Fibroblast of mammary gland (primary cell): ENCODE data around the gene LTV1.

ENCODE experiments used
- DNase-seq: peaks from one replicate; pipeline ENCODE4 v3.0.0-alpha.2; 2010; ENCODE audit warnings: low read depth
- H3K4me3 ChIP-seq: 2 replicates; pipeline ENCODE4 v1.5.1; 2011; ENCODE audit warnings: low read depth, mild to moderate bottlenecking, low read length, moderate library complexity; ENCODE audit not compliant: control insufficient read depth
- TF ChIP-seq, protein P1 (sequence below): conservative IDR thresholded peaks from 2 replicates; pipeline ENCODE4 v1.5.1; 2011; ENCODE audit warnings: low read depth, low read length, inconsistent platforms; ENCODE audit not compliant: control insufficient read depth, insufficient read depth

The LTV1 gene

GRCh38 chr6:143896126-143896860, 53.2 kb downstream of the LTV1 start:
- TF ChIP-seq, protein P1, sequence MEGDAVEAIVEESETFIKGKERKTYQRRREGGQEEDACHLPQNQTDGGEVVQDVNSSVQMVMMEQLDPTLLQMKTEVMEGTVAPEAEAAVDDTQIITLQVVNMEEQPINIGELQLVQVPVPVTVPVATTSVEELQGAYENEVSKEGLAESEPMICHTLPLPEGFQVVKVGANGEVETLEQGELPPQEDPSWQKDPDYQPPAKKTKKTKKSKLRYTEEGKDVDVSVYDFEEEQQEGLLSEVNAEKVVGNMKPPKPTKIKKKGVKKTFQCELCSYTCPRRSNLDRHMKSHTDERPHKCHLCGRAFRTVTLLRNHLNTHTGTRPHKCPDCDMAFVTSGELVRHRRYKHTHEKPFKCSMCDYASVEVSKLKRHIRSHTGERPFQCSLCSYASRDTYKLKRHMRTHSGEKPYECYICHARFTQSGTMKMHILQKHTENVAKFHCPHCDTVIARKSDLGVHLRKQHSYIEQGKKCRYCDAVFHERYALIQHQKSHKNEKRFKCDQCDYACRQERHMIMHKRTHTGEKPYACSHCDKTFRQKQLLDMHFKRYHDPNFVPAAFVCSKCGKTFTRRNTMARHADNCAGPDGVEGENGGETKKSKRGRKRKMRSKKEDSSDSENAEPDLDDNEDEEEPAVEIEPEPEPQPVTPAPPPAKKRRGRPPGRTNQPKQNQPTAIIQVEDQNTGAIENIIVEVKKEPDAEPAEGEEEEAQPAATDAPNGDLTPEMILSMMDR: no peak
- no peak for DNase-seq
- H3K4me3 ChIP-seq: no peak overlapping the region

DNA sequence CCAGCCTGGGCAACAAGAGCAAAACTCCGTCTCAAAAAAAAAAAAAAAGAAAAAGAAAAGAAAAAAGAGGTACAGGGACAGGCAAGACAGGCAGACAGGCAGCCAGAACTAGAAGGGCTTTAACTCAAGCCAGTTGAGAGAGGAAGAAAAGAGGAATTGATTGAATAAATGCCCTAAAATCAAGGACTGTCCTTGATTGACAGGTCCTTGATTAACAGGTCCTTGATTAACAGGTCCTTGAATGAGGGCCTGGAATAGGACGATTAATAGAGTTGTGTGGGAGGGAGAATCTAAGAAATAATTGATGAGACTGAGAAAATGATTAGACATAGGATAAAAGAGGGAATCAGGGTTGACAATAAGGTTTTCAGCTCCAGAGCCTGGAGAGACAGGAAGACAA, 57.2 kb downstream of the LTV1 start:
- TF ChIP-seq, protein P1: no peak

GRCh38 chr6:143901885-143902750, 59.0 kb downstream of the LTV1 start:
- TF ChIP-seq, protein P1: no peak
- DNase-seq: peak; percentile 21
- H3K4me3 ChIP-seq: no peak overlapping the region

More for the DNA sequence above, 57.2 kb downstream of the LTV1 start:
- H3K4me3 ChIP-seq: no peak overlapping the region
- DNase-seq: no peak

- DNase-seq: no peak
- TF ChIP-seq, protein P1: no peak
- H3K4me3 ChIP-seq: no peak overlapping the region
Observed at GRCh38 chr6:143902827-143903226, 59.7 kb downstream of the LTV1 start.

DNA sequence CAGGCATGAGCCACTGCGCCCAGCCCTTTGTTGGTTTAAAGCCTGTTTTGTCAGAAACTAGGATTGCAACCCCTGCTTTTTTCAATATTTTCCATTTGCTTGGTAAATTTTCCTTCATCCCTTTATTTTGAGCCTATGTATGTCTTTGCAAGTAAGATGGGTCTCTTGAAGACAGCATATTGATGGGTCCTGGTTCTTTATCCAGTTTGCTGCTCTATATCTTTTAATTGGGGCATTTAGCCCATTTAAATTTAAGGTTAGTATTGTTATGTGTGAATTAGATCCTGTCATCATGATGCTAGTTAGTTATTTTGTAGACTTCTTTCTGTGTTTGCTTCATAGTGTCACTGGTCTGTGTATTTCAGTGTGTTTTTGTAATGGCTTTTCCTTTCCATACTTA, 67.9 kb downstream of the LTV1 start:
- TF ChIP-seq, protein P1: no peak
- DNase-seq: no peak

DNA sequence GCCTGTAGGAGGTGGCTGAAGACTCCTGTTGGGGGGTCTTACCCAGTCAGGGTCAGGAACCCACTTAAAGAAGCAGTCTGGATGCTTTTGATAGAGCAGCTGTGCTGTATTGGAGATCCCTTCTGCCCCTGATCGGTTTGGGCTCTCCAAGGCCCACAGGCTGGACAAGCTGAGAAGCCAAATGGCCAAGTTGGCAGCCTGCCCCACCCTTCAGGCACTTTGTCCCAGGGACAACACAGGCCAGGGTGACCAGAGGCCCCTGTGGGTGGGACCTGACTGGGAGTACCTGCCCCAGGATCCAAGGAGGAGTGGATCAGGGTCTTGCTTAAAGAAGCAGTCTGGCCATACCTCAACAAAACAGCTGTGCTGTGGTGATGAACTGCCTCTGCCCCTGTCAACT, 69.5 kb downstream of the LTV1 start:
- H3K4me3 ChIP-seq: no peak overlapping the region
- TF ChIP-seq, protein P1: no peak
- no peak for DNase-seq

More for the DNA sequence above, 67.9 kb downstream of the LTV1 start:
- no peak overlapping the region for H3K4me3 ChIP-seq
